Mucosa of gallbladder (tissue), 1 donor: Measurements from ENCODE around the gene TAPBP. TPM values are rescaled to one million over a fixed set of nuclear protein-coding genes. Genes with fewer than 3 reads are reported as not detected.

ENCODE experiments used
- total RNA-seq: library from RNA; stranded (reverse); gene quantifications from one replicate; pipeline ENCODE4 v1.2.1, GENCODE V29; 2021
- donor health status: DM: no; HTN: no; CAD: no.

TAPBP gene
- total RNA-seq, 1 donor from 2014 or later, result 200 TPM

Other genes starting within 250 kb of the TAPBP start
- 185 TPM for gene HLA-DPA1, start 240.4 kb downstream of the TAPBP start, total RNA-seq
- 174 TPM for gene HLA-DPB1, start 238.1 kb downstream of the TAPBP start, total RNA-seq
- gene COL11A2, start 121.6 kb downstream of the TAPBP start, total RNA-seq, result 0.66 TPM
- gene RXRB, start 113.4 kb downstream of the TAPBP start, total RNA-seq, result 56.8 TPM
- gene SLC39A7, start 113.2 kb downstream of the TAPBP start, total RNA-seq, result 120 TPM
- 13.6 TPM for gene HSD17B8, start 109.4 kb downstream of the TAPBP start, total RNA-seq
- gene RING1, start 105.6 kb downstream of the TAPBP start, total RNA-seq, result 50.9 TPM
- 62.5 TPM for gene VPS52, start 42.2 kb downstream of the TAPBP start, total RNA-seq
- 1,438 TPM for gene RPS18, start 42.0 kb downstream of the TAPBP start, total RNA-seq
- gene B3GALT4, start 37.0 kb downstream of the TAPBP start, total RNA-seq, result 25.4 TPM
- gene WDR46, start 24.8 kb downstream of the TAPBP start, total RNA-seq, result 37.7 TPM
- 38.6 TPM for gene PFDN6, start 24.5 kb downstream of the TAPBP start, total RNA-seq
- gene RGL2, start 15.1 kb downstream of the TAPBP start, total RNA-seq, result 158 TPM
- gene ZBTB22, start 3.7 kb upstream of the TAPBP start, total RNA-seq, result 26.5 TPM
- gene DAXX, start 8.9 kb upstream of the TAPBP start, total RNA-seq, result 33.9 TPM
- gene KIFC1, start 77.7 kb upstream of the TAPBP start, total RNA-seq, result 2.1 TPM
- 82.3 TPM for gene PHF1, start 96.9 kb upstream of the TAPBP start, total RNA-seq
- 238 TPM for gene CUTA, start 104.0 kb upstream of the TAPBP start, total RNA-seq
- gene SYNGAP1, start 106.0 kb upstream of the TAPBP start, total RNA-seq, result 31.0 TPM
- 8.0 TPM for gene ZBTB9, start 140.5 kb upstream of the TAPBP start, total RNA-seq